ENCODE measurements around the gene GOPC.

- no peak for TF ChIP-seq CTCF (IDR thresholded peaks at IDR 0.05)
- no peak for TF ChIP-seq EZH2 (IDR thresholded peaks at IDR 0.05; ENCODE audit: borderline replicate concordance, insufficient read depth, low read depth, low read length, poor library complexity, severe bottlenecking)
Measured at GRCh38 chr6:117592983-117593759, 9.1 kb downstream of the GOPC start.
